ENCODE data around the gene CST9L.

DNA sequence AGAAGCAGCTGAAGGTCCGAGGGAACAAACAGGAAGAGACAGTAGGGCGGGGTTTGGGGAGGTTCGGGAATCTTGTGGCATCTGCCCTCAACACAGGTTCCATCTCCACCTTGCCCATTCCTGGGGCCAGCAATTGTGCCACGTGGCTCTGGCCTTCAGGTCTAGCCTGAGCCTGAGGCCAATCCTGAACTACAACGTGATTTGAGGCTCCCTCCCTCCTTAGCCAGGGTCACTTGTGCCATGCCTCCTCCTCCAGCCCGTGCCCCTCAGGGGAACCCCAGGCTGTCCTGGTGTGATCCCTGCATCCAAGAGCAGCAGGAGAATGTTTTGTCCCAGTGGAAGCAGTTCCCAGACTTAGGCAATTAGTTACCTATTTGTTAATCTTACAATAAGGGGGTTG is 34.4 kb upstream of the CST9L start:
- TF ChIP-seq, protein P1, sequence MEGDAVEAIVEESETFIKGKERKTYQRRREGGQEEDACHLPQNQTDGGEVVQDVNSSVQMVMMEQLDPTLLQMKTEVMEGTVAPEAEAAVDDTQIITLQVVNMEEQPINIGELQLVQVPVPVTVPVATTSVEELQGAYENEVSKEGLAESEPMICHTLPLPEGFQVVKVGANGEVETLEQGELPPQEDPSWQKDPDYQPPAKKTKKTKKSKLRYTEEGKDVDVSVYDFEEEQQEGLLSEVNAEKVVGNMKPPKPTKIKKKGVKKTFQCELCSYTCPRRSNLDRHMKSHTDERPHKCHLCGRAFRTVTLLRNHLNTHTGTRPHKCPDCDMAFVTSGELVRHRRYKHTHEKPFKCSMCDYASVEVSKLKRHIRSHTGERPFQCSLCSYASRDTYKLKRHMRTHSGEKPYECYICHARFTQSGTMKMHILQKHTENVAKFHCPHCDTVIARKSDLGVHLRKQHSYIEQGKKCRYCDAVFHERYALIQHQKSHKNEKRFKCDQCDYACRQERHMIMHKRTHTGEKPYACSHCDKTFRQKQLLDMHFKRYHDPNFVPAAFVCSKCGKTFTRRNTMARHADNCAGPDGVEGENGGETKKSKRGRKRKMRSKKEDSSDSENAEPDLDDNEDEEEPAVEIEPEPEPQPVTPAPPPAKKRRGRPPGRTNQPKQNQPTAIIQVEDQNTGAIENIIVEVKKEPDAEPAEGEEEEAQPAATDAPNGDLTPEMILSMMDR (IDR thresholded peaks at IDR 0.05), result no peak
- no peak for TF ChIP-seq POLR2A (IDR thresholded peaks at IDR 0.05)

All from heart left ventricle (tissue), 13 donors.